VCaP (cell line): ENCODE measurements around the gene ALDH16A1.
A peak's percentile ranks its signal among the peaks of the same experiment; 100 is the strongest.

Experiments used
- H3K27ac ChIP-seq: fragments of 450-650 bp; 2 replicates; pipeline ENCODE4 v1.5.1; 2017
- TF ChIP-seq, protein P1 (sequence below): fragments of 450-650 bp; conservative IDR thresholded peaks from 2 replicates; pipeline ENCODE4 v1.5.1; 2017; ENCODE audit warnings: mild to moderate bottlenecking, moderate library complexity

Gene ALDH16A1

DNA sequence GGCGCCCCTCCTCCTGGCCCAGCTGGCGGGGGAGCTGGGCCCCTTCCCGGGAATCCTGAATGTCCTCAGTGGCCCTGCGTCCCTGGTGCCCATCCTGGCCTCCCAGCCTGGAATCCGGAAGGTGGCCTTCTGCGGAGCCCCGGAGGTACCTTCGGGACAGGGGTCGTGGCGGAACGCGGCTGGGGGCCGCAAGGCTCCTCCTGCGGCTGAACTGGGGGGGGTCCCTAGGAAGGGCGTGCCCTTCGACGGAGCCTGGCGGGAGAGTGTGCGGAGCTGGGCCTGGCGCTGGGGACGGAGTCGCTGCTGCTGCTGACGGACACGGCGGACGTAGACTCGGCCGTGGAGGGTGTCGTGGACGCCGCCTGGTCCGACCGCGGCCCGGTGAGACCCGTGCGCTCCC, 8.6 kb downstream of the ALDH16A1 start:
- TF ChIP-seq, protein P1, sequence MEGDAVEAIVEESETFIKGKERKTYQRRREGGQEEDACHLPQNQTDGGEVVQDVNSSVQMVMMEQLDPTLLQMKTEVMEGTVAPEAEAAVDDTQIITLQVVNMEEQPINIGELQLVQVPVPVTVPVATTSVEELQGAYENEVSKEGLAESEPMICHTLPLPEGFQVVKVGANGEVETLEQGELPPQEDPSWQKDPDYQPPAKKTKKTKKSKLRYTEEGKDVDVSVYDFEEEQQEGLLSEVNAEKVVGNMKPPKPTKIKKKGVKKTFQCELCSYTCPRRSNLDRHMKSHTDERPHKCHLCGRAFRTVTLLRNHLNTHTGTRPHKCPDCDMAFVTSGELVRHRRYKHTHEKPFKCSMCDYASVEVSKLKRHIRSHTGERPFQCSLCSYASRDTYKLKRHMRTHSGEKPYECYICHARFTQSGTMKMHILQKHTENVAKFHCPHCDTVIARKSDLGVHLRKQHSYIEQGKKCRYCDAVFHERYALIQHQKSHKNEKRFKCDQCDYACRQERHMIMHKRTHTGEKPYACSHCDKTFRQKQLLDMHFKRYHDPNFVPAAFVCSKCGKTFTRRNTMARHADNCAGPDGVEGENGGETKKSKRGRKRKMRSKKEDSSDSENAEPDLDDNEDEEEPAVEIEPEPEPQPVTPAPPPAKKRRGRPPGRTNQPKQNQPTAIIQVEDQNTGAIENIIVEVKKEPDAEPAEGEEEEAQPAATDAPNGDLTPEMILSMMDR = no peak
- H3K27ac ChIP-seq = no peak overlapping the region

DNA sequence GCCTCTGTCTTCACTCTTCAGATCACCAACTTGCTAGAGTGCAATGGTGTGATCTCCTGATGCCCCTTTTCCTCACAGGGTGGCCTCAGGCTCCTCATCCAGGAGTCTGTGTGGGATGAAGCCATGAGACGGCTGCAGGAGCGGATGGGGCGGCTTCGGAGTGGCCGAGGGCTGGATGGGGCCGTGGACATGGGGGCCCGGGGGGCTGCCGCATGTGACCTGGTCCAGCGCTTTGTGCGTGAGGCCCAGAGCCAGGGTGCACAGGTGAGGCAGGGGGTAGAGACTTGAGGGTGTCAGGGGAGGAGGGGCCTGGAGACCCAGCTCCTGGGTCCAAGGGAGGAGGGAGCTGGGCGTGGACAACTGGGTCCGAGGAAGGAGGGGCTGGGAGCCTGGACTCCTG, 9.5 kb downstream of the ALDH16A1 start:
- TF ChIP-seq, protein P1 = no peak
- no peak overlapping the region for H3K27ac ChIP-seq

DNA sequence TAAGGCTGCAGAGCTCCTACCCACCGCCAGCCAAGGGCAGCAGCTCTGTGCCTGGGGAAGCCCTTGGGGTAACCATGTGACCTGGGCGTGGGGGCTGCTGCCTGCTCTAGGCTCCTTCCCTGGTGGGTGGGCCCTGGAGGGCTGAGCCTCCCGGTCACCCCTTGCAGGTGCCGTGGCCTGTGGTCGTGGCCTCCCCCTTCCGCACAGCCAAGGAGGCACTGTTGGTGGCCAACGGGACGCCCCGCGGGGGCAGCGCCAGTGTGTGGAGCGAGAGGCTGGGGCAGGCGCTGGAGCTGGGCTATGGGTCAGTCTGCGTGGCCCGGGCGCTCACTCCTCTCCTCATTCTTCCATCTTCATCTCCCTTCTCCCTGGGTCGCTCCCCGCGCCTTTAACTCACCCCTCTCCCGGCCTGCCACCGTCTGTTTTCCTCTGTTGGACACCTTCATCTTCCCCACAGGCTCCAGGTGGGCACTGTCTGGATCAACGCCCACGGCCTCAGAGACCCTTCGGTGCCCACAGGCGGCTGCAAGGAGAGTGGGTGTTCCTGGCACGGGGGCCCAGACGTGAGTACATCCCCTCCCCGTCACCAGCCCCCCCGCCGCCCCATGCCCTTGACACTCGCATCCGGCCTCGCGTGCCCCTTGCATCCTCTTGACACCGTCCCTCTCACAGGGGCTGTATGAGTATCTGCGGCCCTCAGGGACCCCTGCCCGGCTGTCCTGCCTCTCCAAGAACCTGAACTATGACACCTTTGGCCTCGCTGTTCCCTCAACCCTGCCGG, 11.1 kb downstream of the ALDH16A1 start:
- TF ChIP-seq, protein P1 = no peak
- no peak overlapping the region for H3K27ac ChIP-seq

DNA sequence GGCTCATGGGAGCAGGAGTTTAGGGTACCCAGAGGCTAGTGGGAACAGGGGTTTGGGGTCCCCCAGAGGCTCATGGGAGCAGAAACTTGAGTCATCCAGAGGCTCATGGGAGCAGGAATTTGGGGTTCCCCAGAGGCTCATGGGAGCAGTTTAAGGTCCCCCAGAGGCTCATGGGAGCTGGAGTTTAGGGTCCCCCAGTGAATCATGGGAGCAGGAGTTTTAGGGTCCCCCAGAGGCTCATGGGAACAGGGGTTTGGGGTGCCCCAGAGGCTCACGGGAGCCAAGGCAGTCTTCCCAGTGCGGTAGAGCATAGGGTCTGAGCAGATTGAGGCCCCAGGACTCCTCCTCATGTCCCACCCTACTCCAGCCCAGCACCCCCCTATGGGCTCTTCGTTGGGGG, 12.3 kb downstream of the ALDH16A1 start:
- no peak overlapping the region for H3K27ac ChIP-seq
- TF ChIP-seq, protein P1 = no peak

DNA sequence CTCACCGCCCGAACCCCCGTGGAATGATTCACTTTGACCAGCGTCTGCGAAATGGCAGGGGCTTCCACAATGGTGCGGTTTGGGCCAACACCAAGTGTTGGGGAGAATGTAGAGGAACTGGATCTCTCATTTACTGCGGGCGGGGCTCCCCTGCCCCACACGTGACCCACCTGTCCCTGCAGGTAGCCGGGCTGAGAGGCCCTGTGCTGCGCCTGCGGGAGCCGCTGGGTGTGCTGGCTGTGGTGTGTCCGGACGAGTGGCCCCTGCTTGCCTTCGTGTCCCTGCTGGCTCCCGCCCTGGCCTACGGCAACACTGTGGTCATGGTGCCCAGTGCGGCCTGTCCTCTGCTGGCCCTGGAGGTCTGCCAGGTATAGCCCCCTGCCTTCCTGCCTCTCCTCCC, 15.2 kb downstream of the ALDH16A1 start:
- no peak overlapping the region for H3K27ac ChIP-seq
- TF ChIP-seq, protein P1 = no peak

DNA sequence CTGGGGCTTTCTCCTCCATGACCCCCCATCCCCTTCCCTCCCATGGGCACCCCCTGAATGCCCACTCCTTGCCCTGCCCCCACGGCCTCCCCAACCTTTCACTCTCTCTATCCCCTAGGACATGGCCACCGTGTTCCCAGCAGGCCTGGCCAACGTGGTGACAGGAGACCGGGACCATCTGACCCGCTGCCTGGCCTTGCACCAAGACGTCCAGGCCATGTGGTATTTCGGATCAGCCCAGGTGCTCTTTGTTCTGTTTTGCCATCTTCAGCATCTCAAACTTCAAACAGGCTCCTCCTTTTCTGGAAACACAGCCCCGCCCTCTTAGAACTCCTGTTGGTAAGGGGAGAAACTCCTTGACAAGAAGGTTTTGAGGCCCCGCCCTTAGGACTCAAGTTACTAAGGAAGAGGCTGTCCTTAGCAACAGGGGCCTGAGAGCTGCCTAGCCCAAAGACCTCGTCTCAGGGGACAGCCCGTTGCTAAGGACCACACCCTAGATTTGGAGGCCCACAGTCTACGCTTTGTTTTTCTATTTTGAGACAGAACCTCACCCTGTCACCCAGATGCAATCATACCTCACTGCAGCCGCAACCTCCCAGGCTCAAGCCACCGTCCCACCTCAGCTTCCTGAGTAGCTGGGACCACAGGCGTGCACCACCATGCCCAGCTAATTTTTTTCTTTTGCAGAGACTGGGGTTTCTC, 15.9 kb downstream of the ALDH16A1 start:
- TF ChIP-seq, protein P1 = no peak
- H3K27ac ChIP-seq = no peak overlapping the region

DNA sequence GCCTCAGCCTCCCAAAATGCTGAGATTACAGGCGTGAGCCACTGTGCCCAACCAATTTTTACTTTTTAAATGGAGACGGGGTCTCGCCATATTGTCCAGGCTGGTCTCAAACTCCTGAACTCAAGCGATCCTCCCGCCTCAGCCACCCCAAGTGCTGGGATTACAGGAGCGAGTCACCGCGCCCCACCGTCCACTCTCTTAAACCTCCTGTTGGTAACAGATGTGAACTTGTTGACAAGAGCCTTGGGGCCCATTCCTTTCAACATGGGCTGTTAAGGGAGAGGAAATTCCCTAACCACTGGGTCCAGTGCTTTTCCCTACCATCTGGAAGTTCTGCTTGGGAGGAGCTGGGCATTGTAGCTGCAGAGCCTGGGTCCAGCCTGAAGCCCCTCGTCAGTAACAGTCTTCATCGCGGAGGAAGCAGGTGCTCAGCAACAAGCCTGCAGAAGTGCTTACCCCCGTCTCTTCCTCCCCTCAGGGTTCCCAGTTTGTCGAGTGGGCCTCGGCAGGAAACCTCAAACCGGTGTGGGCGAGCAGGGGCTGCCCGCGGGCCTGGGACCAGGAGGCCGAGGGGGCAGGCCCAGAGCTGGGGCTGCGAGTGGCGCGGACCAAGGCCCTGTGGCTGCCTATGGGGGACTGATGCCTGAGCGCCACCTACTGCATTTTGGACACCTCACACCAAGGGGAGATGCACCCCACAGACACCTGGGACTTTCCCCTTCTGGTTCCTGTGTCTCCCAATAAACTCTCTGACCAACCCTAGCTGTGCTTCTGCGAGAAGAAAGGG, 17.0 kb downstream of the ALDH16A1 start:
- H3K27ac ChIP-seq = no peak overlapping the region
- TF ChIP-seq, protein P1 = 0 out of 2 replicates have a peak, but pooled peaks have one; percentile 10
